Lung (tissue), 12 donors: ENCODE results near the gene NEO1. TPM values are rescaled to one million over a fixed set of nuclear protein-coding genes. Genes with fewer than 3 reads are reported as not detected.

ENCODE experiments used
- ATAC-seq: fragments of 200-7000 bp; cut with Tn5 transposase; one replicate; pipeline ENCODE4 v1.9.1; 2020; ENCODE audit warnings: moderate number of reproducible peaks; ENCODE audit not compliant: insufficient read depth, low FRiP score
- DNase-seq, 3 donors: peaks; one replicate each; pipeline ENCODE4 v3.0.0-alpha.2; 2013 to 2017
- H3K27ac ChIP-seq, 2 donors: one replicate each; pipeline ENCODE4 v1.5.1; 2013; ENCODE audit warnings: mild to moderate bottlenecking in 2 of 2, moderate library complexity in 2 of 2, control low read depth in 1 of 2, inconsistent platforms in 1 of 2, low read depth in 1 of 2, low read length in 1 of 2
- H3K27me3 ChIP-seq, 3 donors: one replicate each; pipeline ENCODE4 v1.5.1; 2013; ENCODE audit warnings: low read length in 2 of 3; ENCODE audit not compliant: control insufficient read depth in 3 of 3, insufficient read depth in 3 of 3
- H3K36me3 ChIP-seq, 4 donors: one replicate each; pipeline ENCODE4 v1.5.1; 2013; ENCODE audit warnings: low read length in 4 of 4, mild to moderate bottlenecking in 1 of 4, moderate library complexity in 1 of 4; ENCODE audit not compliant: control insufficient read depth in 4 of 4, insufficient read depth in 4 of 4
- H3K4me1 ChIP-seq, 5 donors: one replicate each; pipeline ENCODE4 v1.5.1; 2013; ENCODE audit warnings: low read length in 5 of 5, mild to moderate bottlenecking in 2 of 5, moderate library complexity in 1 of 5; ENCODE audit not compliant: control insufficient read depth in 5 of 5, insufficient read depth in 5 of 5
- H3K4me3 ChIP-seq: one replicate; pipeline ENCODE4 v1.5.1; 2013; ENCODE audit warnings: mild to moderate bottlenecking, control low read depth, moderate library complexity
- H3K9ac ChIP-seq, 2 donors: one replicate each; pipeline ENCODE4 v1.5.1; 2013; ENCODE audit warnings: low read length in 2 of 2, control low read depth in 1 of 2; ENCODE audit not compliant: insufficient read depth in 1 of 2
- H3K9me3 ChIP-seq, 4 donors: one replicate each; pipeline ENCODE4 v1.5.1; 2013; ENCODE audit warnings: low read length in 3 of 4, mild to moderate bottlenecking in 1 of 4, moderate library complexity in 1 of 4; ENCODE audit not compliant: control insufficient read depth in 4 of 4, insufficient read depth in 3 of 4
- WGBS, 2 donors: extraction: QIAGEN DNeasy Blood & Tissue Kit; methylation state at CpG; one replicate each; pipeline ENCODE4 v1.1.7; 2013; 5-methylcytosine and 5-hydroxymethylcytosine counted together
- polyA plus RNA-seq, 2 donors: library from polyadenylated mRNA; stranded (reverse); fragments of 200-250 nt; gene quantifications; one replicate each; pipeline ENCODE4 v1.2.1, GENCODE V29; 2013
- total RNA-seq, 2 donors: library from RNA; depleted of rRNA in 1 of 2; stranded (reverse); fragments of >200 nt in 1 of 2; gene quantifications; one replicate each; pipeline ENCODE4 v1.2.1, GENCODE V29; 2014 to 2021
- TF ChIP-seq, protein P1 (sequence below): IDR thresholded peaks from 2 replicates; pipeline ENCODE4 v1.5.1; 2012; ENCODE audit warnings: mild to moderate bottlenecking; ENCODE audit errors: control extremely low read depth, extremely low read depth
- donor health status: control.
- donor health status: control.
- donor health status: Bipolar disorder and iron deficiency.
- donor health status: healthy.
- donor health status: DM: yes; HTN: yes; CAD: no.

NEO1 gene
- total and polyA plus RNA-seq, 4 donors = 6.9 to 70.8 (median 16.5) TPM

DNA sequence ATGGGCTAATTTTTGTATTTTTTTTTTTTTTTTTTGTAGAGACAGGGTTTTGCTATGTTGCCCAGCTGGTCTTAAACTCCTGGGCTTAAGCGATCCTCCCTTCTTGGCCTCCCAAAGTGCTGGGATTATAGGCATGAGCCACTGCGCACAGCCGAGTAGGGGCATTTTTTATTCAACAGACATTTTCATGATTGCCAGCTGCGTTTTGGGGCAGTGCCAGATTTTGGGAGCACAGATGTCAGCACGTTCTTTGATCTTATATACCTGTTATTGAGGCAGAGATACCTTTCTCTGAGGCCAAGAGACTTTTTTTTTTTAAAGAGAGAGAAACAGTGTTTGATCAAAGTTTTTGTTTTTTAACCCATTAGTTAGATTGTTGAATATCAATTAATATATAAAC lies 16.8 kb downstream of the NEO1 start:
- no peak overlapping the region for H3K27ac ChIP-seq
- no peak overlapping the region for H3K4me3 ChIP-seq
- 88 to 92% methylated on average over 5 of the region's 5 CpGs for WGBS, 2 donors
- DNase-seq (no peak), ATAC-seq (no peak)
- H3K36me3 ChIP-seq = no peaks in the 10 kb centered on the region
- H3K4me1 ChIP-seq = peaks cover 0 to 2% (median 0%) of the 10 kb centered on the region in 5 donors
- H3K9me3 ChIP-seq = no peaks in the 10 kb centered on the region
- H3K9ac ChIP-seq = no peak overlapping the region
- H3K27me3 ChIP-seq = no peaks in the 10 kb centered on the region
- TF ChIP-seq, protein P1, sequence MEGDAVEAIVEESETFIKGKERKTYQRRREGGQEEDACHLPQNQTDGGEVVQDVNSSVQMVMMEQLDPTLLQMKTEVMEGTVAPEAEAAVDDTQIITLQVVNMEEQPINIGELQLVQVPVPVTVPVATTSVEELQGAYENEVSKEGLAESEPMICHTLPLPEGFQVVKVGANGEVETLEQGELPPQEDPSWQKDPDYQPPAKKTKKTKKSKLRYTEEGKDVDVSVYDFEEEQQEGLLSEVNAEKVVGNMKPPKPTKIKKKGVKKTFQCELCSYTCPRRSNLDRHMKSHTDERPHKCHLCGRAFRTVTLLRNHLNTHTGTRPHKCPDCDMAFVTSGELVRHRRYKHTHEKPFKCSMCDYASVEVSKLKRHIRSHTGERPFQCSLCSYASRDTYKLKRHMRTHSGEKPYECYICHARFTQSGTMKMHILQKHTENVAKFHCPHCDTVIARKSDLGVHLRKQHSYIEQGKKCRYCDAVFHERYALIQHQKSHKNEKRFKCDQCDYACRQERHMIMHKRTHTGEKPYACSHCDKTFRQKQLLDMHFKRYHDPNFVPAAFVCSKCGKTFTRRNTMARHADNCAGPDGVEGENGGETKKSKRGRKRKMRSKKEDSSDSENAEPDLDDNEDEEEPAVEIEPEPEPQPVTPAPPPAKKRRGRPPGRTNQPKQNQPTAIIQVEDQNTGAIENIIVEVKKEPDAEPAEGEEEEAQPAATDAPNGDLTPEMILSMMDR = no peak

DNA sequence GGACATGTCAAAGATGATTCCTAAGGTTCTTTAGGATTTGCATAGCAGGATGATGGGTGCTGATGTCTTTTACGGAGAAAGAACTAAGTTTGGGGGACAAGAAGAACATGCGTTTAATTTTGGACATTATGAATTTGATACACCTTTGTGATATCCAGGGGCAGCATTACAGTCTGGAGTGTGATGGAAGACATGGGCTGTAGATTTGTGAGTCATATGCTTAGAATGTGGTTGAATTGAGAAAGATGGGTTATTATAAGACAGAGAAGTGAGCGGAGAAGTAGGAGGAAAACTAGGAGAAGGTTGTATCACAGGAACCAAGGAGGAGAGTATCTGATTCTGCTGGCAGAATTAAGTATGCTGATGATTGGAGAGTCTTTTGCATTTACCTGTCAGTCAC lies 20.6 kb downstream of the NEO1 start:
- no peaks in the 10 kb centered on the region for H3K9me3 ChIP-seq
- TF ChIP-seq, protein P1 = no peak
- H3K4me1 ChIP-seq = peaks cover 0 to 7% (median 3%) of the 10 kb centered on the region in 5 donors
- no peak overlapping the region for H3K9ac ChIP-seq
- H3K27me3 ChIP-seq = no peaks in the 10 kb centered on the region
- H3K27ac ChIP-seq = no peak overlapping the region
- DNase-seq = no peak
- no peak overlapping the region for H3K4me3 ChIP-seq
- no peak for ATAC-seq
- WGBS, 2 donors = 97 to 100% methylated on average over 3 of the region's 3 CpGs
- no peaks in the 10 kb centered on the region for H3K36me3 ChIP-seq

DNA sequence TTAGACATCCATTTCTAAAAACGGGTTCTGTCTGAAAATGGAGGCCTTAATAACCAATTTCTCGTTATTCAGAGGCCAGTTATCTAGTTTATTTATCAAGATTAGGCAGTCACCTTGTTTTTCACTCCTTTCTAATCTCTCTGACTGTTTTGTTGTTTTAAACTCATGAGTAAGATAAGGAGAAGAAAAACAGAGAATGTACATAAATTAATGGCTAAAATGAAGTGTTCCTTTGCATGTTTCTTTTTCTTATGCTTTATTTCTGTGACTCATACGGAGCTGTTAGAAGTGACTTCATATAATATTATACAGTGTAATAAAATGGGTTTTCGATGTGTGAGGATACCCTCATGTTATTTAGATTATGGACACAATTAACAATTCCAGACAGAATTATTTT lies 22.0 kb downstream of the NEO1 start:
- 53 to 60% methylated on average over 4 of the region's 4 CpGs for WGBS, 2 donors
- DNase-seq = no peak

More for the DNA sequence above, 22.0 kb downstream of the NEO1 start:
- no peak overlapping the region for H3K9ac ChIP-seq
- ATAC-seq = no peak
- H3K4me3 ChIP-seq = no peak overlapping the region
- TF ChIP-seq, protein P1 = no peak
- peaks cover 0 to 14% (median 6%) of the 10 kb centered on the region in 5 donors for H3K4me1 ChIP-seq
- no peak overlapping the region for H3K27ac ChIP-seq
- no peaks in the 10 kb centered on the region for H3K9me3 ChIP-seq
- no peaks in the 10 kb centered on the region for H3K36me3 ChIP-seq
- H3K27me3 ChIP-seq = no peaks in the 10 kb centered on the region
